GM18858 (cell line): ENCODE data around the gene CCDC178.
A peak's percentile ranks its signal among the peaks of the same experiment; 100 is the strongest.
"Not testable (repeated sequence)": the region's sequence is repeated elsewhere in the genome, so short reads cannot be mapped to it uniquely, and the experiment has no call there.

Experiments used
- ATAC-seq: cut with Tn5 transposase; IDR thresholded peaks from one replicate; pipeline ENCODE4 v1.9.1; 2021; ENCODE audit not compliant: unreplicated experiment

Gene CCDC178

DNA sequence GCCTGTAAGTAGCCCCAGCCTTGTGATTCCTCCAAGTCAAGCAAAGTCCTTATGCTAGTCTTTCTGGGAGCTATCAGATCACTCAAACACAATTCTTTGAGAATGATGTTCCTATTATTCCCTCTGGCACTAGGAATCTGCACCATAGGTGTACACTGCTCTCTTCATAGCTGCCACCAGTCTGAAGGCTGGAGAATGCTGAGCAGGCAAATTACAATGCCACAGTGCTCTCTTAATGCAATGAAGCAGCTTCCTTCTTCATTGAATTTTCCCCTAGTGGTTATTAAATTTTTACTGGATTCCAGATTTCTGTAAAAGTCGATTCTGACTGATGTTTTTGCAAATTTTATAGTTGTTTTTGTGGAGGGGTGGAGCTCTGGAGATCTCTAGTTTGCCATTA lies 84.8 kb downstream of the CCDC178 start:
- no peak for ATAC-seq

DNA sequence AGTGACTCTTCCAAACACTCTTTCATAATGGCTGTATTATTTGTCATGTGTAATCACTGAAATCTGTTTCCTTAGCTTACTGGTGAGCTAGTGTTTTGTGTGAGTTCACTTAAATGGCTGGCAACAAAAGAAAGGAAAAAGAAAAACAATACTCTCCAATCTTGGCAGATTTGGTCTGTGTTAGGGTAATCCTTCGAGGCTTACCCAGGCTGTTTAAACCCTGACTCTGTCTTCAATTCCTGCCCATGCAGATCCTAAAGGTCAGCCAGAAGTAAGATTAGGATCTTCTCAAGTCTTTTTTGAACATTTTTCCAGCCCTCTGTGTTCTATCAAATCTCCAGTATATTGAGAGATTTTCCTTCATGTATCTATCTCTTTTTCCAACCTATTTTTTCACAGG lies 85.3 kb downstream of the CCDC178 start:
- no peak for ATAC-seq

DNA sequence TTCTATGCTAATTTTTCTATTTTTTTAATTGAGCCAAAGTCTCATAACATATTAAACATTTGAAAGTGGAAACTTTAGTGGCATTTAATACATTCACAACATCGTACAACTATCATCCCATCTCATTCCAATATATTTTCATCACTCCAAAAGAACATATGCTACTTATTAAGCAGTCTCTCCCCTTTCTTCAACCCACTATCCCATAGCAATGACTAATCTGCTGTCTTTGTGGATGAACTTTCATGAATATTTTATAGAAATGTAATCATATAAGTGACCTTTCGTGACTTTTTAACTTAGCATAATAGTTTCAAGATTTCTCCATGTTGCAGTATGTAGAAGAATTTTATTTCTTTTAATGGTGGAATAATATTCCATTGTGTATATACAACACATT lies 90.3 kb downstream of the CCDC178 start:
- ATAC-seq: no peak

DNA sequence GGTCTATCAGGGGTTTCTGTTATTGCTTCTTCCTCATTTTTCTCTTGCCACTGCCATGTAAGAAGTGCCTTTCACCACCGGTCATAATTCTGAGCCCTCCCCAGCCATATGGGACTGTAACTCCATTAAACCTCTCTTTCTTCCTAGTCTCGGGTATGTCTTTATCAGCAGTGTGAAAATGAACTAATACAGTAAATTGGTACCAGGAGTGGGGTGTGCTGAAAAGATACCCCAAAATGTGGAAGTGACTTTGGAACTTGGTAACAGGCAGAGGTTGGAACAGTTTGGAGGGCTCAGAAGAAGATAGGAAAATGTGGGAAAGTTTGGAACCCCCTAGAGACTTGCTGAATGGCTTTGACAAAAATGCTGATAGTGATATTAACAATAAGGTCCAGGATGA lies 100.8 kb downstream of the CCDC178 start:
- not testable (repeated sequence) for ATAC-seq

DNA sequence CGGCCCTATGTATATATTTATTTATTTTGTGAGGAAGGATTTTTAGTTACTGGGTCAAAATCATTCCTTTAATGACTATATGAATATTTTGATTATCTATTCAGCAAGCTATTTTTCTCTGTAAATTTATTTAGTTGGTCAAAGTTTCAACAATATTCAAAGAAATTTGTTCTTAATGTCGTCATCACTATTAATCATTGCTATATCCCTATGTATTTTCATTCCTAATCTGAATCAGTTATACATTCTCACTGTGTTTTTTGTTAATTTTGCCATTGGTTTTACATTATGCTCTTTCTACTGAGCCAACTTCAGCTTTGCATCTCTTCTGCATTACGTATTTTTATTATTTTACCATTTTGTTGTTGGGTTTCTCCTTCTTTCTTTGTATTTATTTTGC lies 105.7 kb downstream of the CCDC178 start:
- no peak for ATAC-seq

DNA sequence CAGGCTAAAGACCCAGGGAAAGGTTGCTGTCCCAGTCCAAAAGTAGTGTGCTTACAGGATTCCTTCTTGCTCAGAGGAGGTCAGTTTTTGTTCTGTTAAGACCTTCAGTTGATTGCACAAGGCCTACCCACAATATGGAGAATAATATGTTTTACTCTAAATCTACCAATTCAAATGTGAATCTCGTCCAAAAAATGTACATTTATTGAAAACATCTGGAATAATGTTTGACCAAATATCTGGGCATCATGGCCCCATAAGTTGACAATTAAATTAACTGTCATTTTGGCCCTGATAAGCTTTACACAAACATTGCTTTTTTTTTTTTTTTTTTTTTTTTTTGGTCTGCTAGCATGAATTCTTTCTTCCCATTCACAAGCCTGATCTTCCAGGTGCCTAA lies 109.8 kb downstream of the CCDC178 start:
- ATAC-seq: no peak

DNA sequence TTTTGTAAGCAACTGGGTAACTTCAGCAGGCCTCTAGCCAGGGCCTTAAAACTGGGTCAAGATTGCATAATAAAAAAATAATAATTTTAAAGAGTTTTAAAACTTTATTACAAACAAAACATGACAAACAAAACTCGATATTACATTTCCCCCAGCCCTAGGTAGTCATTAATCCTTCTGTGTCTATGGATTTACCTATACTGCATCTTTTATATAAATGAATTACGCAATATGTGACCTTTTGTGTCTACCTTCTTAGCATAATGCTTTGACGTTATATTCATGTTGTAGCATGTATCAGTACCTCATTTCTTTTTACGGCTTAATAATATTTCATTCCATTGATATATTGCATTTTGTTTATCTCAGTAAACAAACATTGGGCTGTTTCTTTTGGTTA lies 113.5 kb downstream of the CCDC178 start:
- ATAC-seq: no peak

DNA sequence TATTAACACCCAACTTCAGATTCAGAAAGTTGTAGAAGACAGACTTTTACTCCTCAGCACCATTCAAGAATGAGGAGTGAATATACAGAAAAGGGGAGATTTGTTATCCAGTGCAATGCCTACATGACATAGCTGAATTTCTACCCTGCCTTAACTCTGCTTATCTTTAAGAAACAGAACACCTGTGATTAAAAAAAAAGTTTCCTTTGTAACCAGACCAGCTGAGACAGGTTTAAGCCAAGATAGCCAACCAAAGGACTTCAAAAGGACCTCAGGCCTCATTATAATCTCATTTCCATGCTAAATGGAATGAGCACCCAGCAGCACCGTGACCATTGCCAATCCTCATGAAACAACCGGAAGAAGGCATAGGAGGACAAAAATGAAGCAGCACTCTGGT lies 122.9 kb downstream of the CCDC178 start:
- no peak for ATAC-seq

DNA sequence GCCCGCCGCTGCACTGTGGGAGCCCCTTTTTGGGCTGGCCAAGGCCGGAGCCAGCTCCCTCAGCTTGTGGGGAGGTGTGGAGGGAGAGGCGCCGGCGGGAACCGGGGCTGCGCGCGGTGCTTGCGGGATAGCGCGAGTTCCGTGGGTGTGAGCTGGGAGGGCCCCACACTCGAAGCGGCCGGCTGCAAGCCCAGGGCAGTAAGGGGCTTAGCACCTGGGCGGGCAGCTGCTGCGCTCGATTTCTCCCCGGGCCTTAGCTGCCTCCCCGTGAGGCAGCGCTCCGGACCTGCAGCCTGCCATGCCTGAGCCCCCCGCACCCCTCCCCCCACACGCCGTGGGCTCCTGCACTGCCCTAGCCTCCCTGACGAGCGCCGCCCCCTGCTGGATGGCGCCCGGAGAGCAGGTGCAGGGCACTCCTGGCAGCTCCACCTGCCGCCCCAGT lies 124.4 kb downstream of the CCDC178 start:
- ATAC-seq: no peak

DNA sequence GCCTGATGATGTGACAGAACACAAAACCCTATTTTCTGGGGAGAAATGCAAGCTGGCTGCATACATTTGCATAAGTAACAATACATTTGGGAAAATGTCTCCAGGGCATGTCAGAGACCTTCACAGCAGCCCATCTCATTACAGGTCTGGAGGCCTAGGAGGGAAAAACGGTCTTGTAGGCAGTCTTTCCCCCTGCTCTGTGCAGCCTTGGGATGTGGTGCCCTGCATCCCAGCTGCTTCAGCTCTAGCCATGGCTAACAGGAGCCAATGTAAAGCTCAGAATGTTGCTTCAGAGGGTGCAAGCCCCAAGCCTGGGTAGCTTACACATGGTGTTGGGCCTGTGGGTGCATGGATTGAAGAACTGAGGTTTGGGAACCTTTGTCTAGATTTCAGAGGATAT lies 133.0 kb downstream of the CCDC178 start:
- no peak for ATAC-seq

DNA sequence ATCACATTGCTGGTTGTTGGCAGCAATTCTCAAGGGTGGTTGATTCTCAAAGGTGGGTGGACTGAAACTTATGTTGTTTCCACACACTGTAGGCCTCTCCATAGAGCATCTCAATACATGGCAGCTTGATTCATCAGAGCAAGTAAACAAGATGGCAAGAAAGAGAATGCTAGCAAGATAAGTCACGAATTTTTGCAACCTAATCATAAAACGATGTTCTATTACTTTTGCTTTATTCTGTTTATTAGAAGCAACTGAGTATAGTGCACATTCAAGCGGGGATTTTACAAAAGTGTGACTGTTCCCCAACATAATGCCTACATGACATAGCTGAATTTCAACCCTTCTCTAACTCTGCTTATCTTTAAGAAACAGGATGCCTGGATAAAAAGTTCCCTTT lies 136.2 kb downstream of the CCDC178 start:
- ATAC-seq: no peak

DNA sequence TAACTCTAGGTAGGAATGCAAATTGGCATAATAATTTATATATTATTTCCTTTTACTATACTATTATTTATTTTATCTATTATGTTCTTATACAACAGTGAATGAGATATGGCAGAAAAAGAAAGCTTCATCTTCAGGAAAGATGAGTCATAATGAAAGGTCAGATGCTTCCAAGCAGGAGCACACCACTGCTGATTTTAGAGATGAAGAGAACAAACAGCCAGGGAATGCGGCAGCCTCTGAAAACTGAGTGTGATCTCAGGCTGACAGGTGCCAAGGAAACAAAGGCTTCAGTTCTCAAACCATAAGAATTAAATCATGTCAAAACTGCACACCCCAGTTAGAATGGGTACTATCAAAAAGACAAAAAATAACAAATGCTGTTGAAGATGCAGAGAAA lies 149.0 kb downstream of the CCDC178 start:
- no peak for ATAC-seq

DNA sequence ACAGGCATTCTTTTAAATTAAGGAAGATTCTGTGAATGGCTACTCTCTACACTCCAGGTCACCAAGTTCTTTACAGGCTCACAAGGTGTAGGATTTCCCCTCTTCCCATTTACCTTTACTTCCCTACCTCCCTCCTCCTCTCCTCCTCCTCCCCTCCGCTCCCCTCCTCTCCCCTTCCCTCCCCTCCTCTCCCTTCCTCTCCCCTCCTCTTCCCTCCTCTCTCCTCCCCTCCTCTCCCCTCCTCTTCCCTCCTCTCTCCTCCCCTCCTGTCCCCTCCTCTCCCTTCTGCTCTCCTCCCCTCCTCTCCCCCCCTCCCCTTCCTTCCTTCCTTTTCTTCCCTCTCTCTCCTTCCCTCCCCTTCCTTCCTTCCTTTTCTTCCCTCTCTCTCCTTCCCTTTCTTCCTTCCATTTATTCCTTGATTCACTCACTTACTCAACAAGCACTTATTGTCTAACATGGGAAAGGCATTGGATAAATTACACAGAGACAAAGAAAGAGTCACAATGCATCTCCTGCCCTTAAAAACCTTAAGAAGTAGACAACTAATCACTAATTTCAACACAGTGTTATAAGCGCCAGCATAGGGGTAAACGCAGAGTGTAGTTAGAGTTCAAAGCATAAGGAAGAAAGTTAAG lies 152.3 kb downstream of the CCDC178 start:
- no peak for ATAC-seq

DNA sequence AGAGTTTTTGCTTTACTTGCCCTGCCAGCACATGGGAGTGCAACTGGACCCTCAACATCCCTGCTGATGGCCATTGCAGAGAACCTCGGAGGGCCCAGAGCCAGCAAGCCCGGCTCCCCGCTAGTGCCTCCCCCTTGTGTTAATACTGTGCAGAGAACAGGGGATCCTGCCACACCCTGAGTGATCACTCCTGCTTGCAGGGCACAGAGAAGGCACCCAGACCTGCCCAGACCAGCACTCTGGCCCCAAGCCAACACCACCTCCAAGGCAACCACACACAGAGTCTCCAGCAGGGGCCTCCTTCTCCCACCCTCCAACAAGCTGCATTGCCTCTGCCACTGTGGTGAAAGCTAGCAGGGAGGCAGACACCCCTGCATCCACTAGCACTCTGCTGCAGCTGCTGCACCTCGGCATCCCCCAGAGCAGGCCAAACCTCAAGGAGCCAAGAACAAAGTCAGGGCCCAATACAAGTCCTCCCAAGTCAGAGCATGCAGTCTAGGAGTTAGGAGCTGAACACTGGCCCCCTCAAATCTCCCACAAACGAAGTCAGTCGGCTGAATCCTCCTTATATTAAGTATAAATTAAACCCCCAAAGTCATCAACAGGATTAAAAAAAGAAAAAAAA lies 157.7 kb downstream of the CCDC178 start:
- ATAC-seq: no peak

DNA sequence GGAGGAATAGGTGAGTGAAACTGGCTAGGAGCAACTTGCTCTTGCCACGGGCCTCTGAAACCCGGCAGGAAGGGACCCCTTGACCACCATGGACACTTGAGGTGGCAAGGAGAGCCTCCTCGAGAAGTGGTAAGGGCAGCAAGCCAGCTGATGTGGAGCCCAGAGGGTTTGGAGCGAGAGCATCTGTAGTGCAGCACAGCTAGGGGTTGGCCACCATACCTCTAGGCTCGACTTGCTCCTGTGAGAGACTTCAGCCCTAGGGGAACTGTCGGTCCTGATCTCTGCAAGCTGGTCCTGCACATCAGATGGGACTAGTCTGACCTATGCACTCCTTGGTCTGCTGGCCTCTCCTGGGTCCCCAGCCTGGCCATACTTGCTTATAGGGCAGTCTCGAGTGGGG lies 158.4 kb downstream of the CCDC178 start:
- ATAC-seq: no peak

DNA sequence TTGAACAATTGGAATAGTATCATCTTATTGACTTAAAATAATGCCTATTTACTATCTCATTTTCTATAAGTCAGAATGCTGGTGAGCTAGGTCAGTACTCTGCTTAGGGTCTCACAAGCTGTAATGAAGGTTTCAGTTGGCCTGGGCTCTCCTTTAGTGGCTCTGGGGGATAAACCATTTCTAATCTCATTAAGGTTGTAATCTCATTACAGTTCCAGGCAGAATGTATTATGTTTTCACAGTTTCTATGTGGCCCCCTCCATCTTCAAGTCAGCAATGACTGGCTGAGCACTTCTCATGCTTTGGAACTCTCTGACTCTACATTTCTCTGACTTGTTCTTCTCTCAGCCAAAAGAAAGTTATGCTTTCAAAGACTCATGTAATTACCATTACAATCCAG lies 163.1 kb downstream of the CCDC178 start:
- no peak for ATAC-seq

DNA sequence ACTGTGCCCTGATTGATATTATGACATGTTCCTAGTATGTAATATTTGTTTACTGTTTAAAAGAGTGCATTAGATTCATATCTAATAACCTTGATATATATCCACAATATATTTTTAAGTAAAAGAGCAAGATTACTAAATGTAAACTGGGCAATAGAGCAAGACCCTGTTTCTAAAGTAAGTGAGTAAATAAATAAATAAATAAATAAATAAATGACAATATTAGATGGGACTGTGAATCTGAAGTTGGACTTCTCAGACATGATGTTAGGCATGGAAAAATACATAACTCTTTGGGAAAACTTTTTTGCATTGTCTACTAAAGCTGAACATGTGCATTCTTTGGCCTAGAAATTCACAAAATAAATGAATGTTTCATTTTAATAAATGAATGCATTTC lies 164.7 kb downstream of the CCDC178 start:
- no peak for ATAC-seq

DNA sequence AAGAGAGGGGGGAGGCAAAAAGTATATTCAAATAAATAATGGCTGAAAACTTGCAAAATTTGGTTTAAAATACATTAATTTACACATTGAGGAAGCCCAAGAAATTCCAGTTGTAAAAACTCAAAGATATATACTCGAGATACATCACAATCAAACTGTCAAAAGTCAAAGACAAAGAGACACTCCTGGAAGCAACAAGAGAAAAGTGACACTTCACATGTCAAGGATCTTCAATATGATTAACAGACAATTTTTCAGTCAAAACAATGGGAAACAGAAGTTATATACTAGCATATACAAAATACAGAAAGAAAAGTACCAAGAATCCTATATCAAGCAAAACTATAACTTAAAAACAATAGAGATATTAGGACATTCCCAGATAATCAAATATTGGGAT lies 170.2 kb downstream of the CCDC178 start:
- no peak for ATAC-seq

DNA sequence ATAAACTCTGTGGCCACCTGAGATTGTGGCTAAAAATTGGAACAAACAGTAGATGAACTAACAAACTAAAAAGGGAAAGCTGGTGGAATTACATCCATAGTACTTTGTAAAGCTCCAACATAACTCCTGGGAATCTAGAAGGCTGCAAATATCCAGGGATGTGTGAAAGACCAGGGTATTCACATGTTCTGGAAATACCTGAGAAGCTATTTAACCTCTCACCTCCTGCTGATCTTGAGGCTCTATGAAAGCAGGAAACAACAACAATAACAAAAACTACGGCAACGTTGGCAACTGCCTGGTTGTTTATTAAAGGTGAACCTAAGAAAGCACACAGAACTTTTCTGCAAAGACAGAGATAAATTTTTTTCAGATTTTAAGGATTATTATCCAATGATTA lies 171.3 kb downstream of the CCDC178 start:
- no peak for ATAC-seq

DNA sequence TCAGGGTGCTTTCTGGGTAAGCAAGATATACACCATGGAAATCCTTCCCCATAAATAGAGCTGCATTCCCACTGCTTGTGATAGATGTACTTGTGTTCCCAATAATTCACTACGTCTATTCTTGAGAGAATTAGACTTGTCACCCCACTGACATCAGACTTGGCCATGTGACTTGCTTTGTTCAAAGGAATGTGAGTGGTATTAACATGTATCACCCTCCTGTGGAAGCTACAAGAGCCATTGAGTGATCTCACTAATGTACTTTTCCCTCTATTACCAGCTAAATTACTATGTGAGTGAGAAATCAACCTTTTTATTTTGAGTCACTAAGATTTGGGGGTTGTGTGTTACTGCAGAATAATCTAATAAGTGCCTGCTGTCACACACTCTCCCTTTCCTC lies 176.0 kb downstream of the CCDC178 start:
- no peak for ATAC-seq

DNA sequence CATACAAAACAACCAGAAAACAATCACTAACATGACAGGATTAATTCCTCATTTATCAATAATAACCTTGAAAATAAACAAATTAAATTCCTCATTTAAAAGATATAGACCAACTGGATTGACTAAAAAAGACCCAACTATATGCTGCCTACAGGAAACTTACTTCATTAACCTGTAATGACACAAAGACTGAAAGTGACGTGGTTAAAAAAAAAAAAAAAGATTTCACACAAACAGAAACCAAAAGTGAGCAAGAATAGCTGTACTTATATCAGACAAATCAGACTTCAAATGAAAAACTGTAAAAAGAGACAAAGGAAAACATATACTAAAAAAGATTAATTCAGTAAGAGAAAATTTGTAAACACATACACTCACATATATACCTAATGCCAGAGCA lies 201.2 kb downstream of the CCDC178 start:
- peak; percentile 70 for ATAC-seq

DNA sequence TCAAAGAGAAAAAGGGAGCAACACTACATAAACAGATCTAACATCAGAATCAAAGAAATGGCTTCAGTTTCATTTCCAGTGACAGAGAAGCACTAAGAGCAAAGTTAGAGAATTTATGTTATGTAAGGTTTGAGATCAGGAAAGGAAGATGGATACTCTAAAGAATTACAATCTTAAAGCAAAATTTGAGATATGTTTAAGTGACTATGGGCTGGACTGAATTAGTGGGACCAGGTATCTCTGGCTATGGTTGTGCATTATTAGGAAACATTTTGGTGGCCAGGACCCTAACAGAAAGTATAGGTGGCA lies 208.2 kb downstream of the CCDC178 start:
- ATAC-seq: peak; percentile 11
